NB4 (cell line): ENCODE data around the gene LDHD.

ENCODE experiments used
- CTCF ChIP-seq: IDR thresholded peaks from one replicate; pipeline ENCODE4 v1.5.1; 2012; ENCODE audit warnings: low read depth, low read length
- MAX ChIP-seq: IDR thresholded peaks from 2 replicates; pipeline ENCODE4 v1.6.1; 2011; ENCODE audit warnings: low read depth, low read length
- MYC ChIP-seq: IDR thresholded peaks from 2 replicates; pipeline ENCODE4 v1.6.1; 2011; ENCODE audit warnings: low read depth, low read length
- POLR2A ChIP-seq: IDR thresholded peaks from 2 replicates; pipeline ENCODE4 v1.6.1; 2011; ENCODE audit warnings: mild to moderate bottlenecking; ENCODE audit not compliant: insufficient read length; ENCODE audit errors: extremely low read depth

- TF ChIP-seq CTCF: no peak
- no peak for TF ChIP-seq POLR2A
- TF ChIP-seq MYC: no peak
- TF ChIP-seq MAX: no peak
Observed at GRCh38 chr16:75068085-75069031, 48.2 kb downstream of the LDHD start.
